ENCODE measurements around the gene ACKR3. TPM values are rescaled to one million over a fixed set of nuclear protein-coding genes. Genes with fewer than 3 reads are reported as not detected.

Gene ACKR3
- total and polyA plus RNA-seq, 2 of the 4 experiments (the other 2 are of a cell fraction), result not detected

DNA sequence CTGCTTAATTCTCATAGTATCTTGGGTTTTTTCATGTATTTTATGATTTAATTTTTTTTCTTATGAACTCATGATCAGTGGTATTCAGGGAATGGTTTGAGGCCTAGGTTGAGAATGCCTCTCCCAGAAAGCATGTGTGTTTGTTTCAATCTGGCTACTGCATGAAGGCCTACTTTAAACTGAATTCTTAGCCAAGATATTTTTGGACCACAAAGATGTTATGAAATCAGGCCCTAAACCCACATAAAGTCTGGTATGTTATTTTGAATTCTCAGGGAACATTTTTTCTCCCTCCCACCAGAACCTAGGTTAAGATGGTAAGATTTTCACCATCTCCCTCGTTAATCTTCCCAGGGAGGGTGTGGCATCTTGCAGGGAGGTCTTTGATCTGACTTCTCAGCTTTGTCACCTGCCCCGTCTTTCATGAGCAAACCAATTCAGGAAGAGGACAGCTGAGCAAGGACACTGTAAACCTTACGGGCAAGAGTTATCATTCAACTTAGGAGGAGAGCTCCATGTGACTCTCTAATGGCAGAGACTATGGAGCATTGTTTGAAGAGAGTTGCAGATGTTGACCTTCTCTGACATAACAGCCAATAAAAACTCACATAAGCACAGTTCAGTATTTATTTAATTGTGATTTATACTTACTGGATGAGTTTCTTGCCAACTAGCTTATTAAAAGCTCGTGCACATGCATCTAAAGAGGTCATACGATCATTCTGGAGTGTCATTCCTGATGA, 21.3 kb upstream of the ACKR3 start:
- WGBS, 2 experiments (ENCODE audit: extremely low coverage in 2 of 2, insufficient read length in 1 of 2), result no CpG with 5 or more reads among the region's 5 CpGs
- Histone ChIP-seq H3K4ac (ENCODE audit: low read depth, low read length) (no peak overlapping the region), H3K18ac (ENCODE audit: low read depth, low read length) (no peak overlapping the region), H3K9ac (ENCODE audit: low read depth, low read length) (no peak overlapping the region), H3K36me3 (ENCODE audit: control insufficient read depth, insufficient read depth, low read length) (no peaks in the 10 kb centered on the region), H4K20me1 (ENCODE audit: insufficient read depth, low read length) (no peaks in the 10 kb centered on the region), H3K27ac (ENCODE audit: insufficient read depth, low read length) (no peak overlapping the region), H3K27me3 (ENCODE audit: control insufficient read depth, insufficient read depth, low read length) (no peaks in the 10 kb centered on the region; the same call in none of the 2 replicates), H2AFZ (replicated peaks; ENCODE audit: low read length, poor library complexity) (no peak overlapping the region), H2BK120ac (ENCODE audit: low read depth, low read length) (no peak overlapping the region), H3K9me3 (ENCODE audit: control insufficient read depth, insufficient read depth, low read length) (no peaks in the 10 kb centered on the region), H2AK5ac (ENCODE audit: low read depth, low read length) (no peak overlapping the region), H3K4me3 (ENCODE audit: insufficient read depth, low read depth, low read length) (no peak overlapping the region), H4K8ac (ENCODE audit: low read depth in 2 of 2, low read length in 2 of 2) (no peak overlapping the region), H3K9me1 (ENCODE audit: insufficient read depth, low read length) (no peaks in the 10 kb centered on the region), H3K4me2 (ENCODE audit: low read depth, low read length) (no peak overlapping the region), H3K56ac (ENCODE audit: extremely low read depth, insufficient read depth, low read length) (no peak overlapping the region), H2BK15ac (ENCODE audit: low read depth, low read length) (no peak overlapping the region), H2BK5ac (ENCODE audit: low read depth, low read length, poor library complexity, severe bottlenecking) (no peak overlapping the region), H3K4me1 (ENCODE audit: control insufficient read depth, insufficient read depth, low read length) (no peaks in the 10 kb centered on the region), H3K23ac (ENCODE audit: low read depth, low read length) (no peak overlapping the region), H2AK9ac (replicated peaks; ENCODE audit: low read depth, low read length, poor library complexity) (no peak overlapping the region), H4K91ac (ENCODE audit: insufficient read depth, low read depth, low read length) (no peak overlapping the region), H4K5ac (ENCODE audit: low read depth, low read length) (no peak overlapping the region), H2BK20ac (ENCODE audit: low read depth, low read length) (no peak overlapping the region), H3K14ac (replicated peaks; ENCODE audit: low read depth, low read length) (no peak overlapping the region), H3K79me1 (ENCODE audit: low read depth in 1 of 2, low read length in 2 of 2) (no peaks in the 10 kb centered on the region)
- BruUV-seq (replicated peaks), result no TSS peak
- POLR2A ChIA-PET (ENCODE audit: unreplicated experiment), result no interaction called here
- TF ChIP-seq RAD21 (IDR thresholded peaks at IDR 0.05; ENCODE audit: low read length) (no peak), RCOR1 (IDR thresholded peaks at IDR 0.05; ENCODE audit: insufficient replicate concordance, low read length) (no peak)
- DNase-seq (no peak), ATAC-seq (ENCODE audit: low read depth) (no peak)
- CTCF ChIA-PET, result no interaction called here
- in situ Hi-C loops (cut with MboI; ENCODE audit: low sequenced_read_pairs) (no loop called here), intact Hi-C loops (cut with micrococcal nuclease) (no loop called here), dilution Hi-C loops (cut with HindIII; ENCODE audit: low sequenced_read_pairs, unreplicated experiment) (no loop called here)
